Vagina (tissue), 2 donors: Measurements from ENCODE around the gene DPYSL4.

ENCODE experiments used
- POLR2A ChIP-seq, 2 donors: fragments of 450-650 bp; IDR thresholded peaks; one replicate each; pipeline ENCODE4 v1.6.1; 2017; ENCODE audit warnings: antibody characterized with exemption in 2 of 2, mild to moderate bottlenecking in 2 of 2, moderate library complexity in 2 of 2
- POLR2AphosphoS5 ChIP-seq, 2 donors: sonication (generic); formaldehyde crosslinking; IDR thresholded peaks; one replicate each; pipeline ENCODE4 v1.9.0; 2017; ENCODE audit warnings: antibody characterized with exemption in 2 of 2, mild to moderate bottlenecking in 2 of 2, low read depth in 1 of 2; ENCODE audit not compliant: insufficient read depth in 1 of 2
- TF ChIP-seq, protein P1 (sequence below), 3 experiments: fragments of 450-650 bp in 2 of 3; fragments of 200-600 bp in 1 of 3; sonication (generic) in 1 of 3; IDR thresholded peaks; one replicate each; pipeline ENCODE4 v1.5.1; 2017 to 2019; ENCODE audit warnings: antibody characterized with exemption in 3 of 3, mild to moderate bottlenecking in 2 of 3, moderate library complexity in 2 of 3

- TF ChIP-seq, protein P1, sequence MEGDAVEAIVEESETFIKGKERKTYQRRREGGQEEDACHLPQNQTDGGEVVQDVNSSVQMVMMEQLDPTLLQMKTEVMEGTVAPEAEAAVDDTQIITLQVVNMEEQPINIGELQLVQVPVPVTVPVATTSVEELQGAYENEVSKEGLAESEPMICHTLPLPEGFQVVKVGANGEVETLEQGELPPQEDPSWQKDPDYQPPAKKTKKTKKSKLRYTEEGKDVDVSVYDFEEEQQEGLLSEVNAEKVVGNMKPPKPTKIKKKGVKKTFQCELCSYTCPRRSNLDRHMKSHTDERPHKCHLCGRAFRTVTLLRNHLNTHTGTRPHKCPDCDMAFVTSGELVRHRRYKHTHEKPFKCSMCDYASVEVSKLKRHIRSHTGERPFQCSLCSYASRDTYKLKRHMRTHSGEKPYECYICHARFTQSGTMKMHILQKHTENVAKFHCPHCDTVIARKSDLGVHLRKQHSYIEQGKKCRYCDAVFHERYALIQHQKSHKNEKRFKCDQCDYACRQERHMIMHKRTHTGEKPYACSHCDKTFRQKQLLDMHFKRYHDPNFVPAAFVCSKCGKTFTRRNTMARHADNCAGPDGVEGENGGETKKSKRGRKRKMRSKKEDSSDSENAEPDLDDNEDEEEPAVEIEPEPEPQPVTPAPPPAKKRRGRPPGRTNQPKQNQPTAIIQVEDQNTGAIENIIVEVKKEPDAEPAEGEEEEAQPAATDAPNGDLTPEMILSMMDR (IDR thresholded peaks at IDR 0.05): no peak
- no peak for TF ChIP-seq POLR2A (IDR thresholded peaks at IDR 0.05)
- no peak for TF ChIP-seq POLR2AphosphoS5 (IDR thresholded peaks at IDR 0.05; ENCODE audit: insufficient read depth in 1 of 2, low read depth in 1 of 2)
Observed at GRCh38 chr10:132172091-132173066, 14.4 kb upstream of the DPYSL4 start.
